Measurements from ENCODE around the gene GSN.

GRCh38 chr9:121328476-121328875 is 60.5 kb downstream of the GSN start:
- TF ChIP-seq CTCF (IDR thresholded peaks at IDR 0.05) (no peak), POLR2AphosphoS5 (IDR thresholded peaks at IDR 0.05) (no peak), POLR2A (IDR thresholded peaks at IDR 0.05) (no peak), EP300 (IDR thresholded peaks at IDR 0.05) (no peak)

Data from gastroesophageal sphincter (tissue), 3 donors.